ENCODE results near the gene VEGFB. TPM values are rescaled to one million over a fixed set of nuclear protein-coding genes. Genes with fewer than 3 reads are reported as not detected.

VEGFB gene
- total RNA-seq, 4 donors from 2014 or later: 92.3 to 144 (median 108) TPM

- TF ChIP-seq CTCF (IDR thresholded peaks at IDR 0.05) (no peak), POLR2AphosphoS5 (IDR thresholded peaks at IDR 0.05) (no peak), EP300 (IDR thresholded peaks at IDR 0.05) (no peak), POLR2A (IDR thresholded peaks at IDR 0.05; ENCODE audit: low read depth) (no peak)
- no peak overlapping the region for H3K4me3 ChIP-seq
- no peaks in the 10 kb centered on the region for H3K9me3 ChIP-seq
- H3K4me1 ChIP-seq: peaks cover 20 to 21% (median 21%) of the 10 kb centered on the region in 4 donors
- no peaks in the 10 kb centered on the region for H3K27me3 ChIP-seq
- H3K27ac ChIP-seq (replicated peaks in 1 of 4): no peak overlapping the region
- DNase-seq (ENCODE audit: extremely low spot score): no peak
- 83% methylated on average over 3 of the region's 8 CpGs for WGBS
- intact Hi-C loops (cut with DNase I): no loop called here
- H3K36me3 ChIP-seq: peaks cover 27 to 82% (median 81%) of the 10 kb centered on the region in 4 donors
Measured at GRCh38 chr11:64263947-64264317, 29.5 kb downstream of the VEGFB start.

GRCh38 chr11:64264371-64264852 is 30.0 kb downstream of the VEGFB start:
- H3K36me3 ChIP-seq: peaks cover 25 to 77% (median 76%) of the 10 kb centered on the region in 4 donors

GRCh38 chr11:64265176-64266160 is 31.1 kb downstream of the VEGFB start:
- no peaks in the 10 kb centered on the region for H3K9me3 ChIP-seq
- no peak for DNase-seq (ENCODE audit: extremely low spot score)
- peaks cover 22 to 24% (median 23%) of the 10 kb centered on the region in 4 donors for H3K4me1 ChIP-seq
- TF ChIP-seq POLR2A (IDR thresholded peaks at IDR 0.05; ENCODE audit: low read depth) (no peak), EP300 (IDR thresholded peaks at IDR 0.05) (no peak), POLR2AphosphoS5 (IDR thresholded peaks at IDR 0.05) (no peak)
- H3K27me3 ChIP-seq: no peaks in the 10 kb centered on the region
- H3K4me3 ChIP-seq: no peak overlapping the region
- H3K36me3 ChIP-seq: peaks cover 25 to 67% (median 66%) of the 10 kb centered on the region in 4 donors
- 95% methylated on average over 20 of the region's 35 CpGs for WGBS
- intact Hi-C loops (cut with DNase I): loop anchor here (5.0 kb wide), 1 partner anchor 37 kb away; the partner anchor contains the start of gene CATSPERZ
- no peak overlapping the region for H3K27ac ChIP-seq (replicated peaks in 1 of 4)

More at GRCh38 chr11:64264371-64264852, 30.0 kb downstream of the VEGFB start:
- no peaks in the 10 kb centered on the region for H3K27me3 ChIP-seq
- no peak for DNase-seq (ENCODE audit: extremely low spot score)
- H3K9me3 ChIP-seq: no peaks in the 10 kb centered on the region
- no peak overlapping the region for H3K27ac ChIP-seq (replicated peaks in 1 of 4)
- peaks cover 22 to 24% (median 23%) of the 10 kb centered on the region in 4 donors for H3K4me1 ChIP-seq
- no peak for TF ChIP-seq POLR2A (IDR thresholded peaks at IDR 0.05; ENCODE audit: low read depth)
- TF ChIP-seq CTCF (IDR thresholded peaks at IDR 0.05): no peak
- WGBS: 87% methylated on average over 10 of the region's 10 CpGs
- H3K4me3 ChIP-seq: no peak overlapping the region
- intact Hi-C loops (cut with DNase I): no loop called here

GRCh38 chr11:64266339-64266738 is 32.0 kb downstream of the VEGFB start:
- 81% methylated on average over 15 of the region's 15 CpGs for WGBS
- H3K27ac ChIP-seq (replicated peaks in 1 of 4): no peak overlapping the region
- H3K36me3 ChIP-seq: peaks cover 22 to 61% (median 59%) of the 10 kb centered on the region in 4 donors
- H3K9me3 ChIP-seq: no peaks in the 10 kb centered on the region
- H3K4me3 ChIP-seq: no peak overlapping the region
- TF ChIP-seq EP300 (IDR thresholded peaks at IDR 0.05) (no peak), POLR2A (IDR thresholded peaks at IDR 0.05; ENCODE audit: low read depth) (no peak), POLR2AphosphoS5 (IDR thresholded peaks at IDR 0.05) (no peak), CTCF (IDR thresholded peaks at IDR 0.05) (no peak)
- intact Hi-C loops (cut with DNase I): loop anchor here (5.0 kb wide), 1 partner anchor 36 kb away; the partner anchor contains the start of gene CATSPERZ
- H3K4me1 ChIP-seq: peaks cover 22 to 24% (median 23%) of the 10 kb centered on the region in 4 donors
- H3K27me3 ChIP-seq: no peaks in the 10 kb centered on the region
- no peak for DNase-seq (ENCODE audit: extremely low spot score)
